SU-DHL-6 (cell line): ENCODE data around the gene MCM9.

Source experiments
- CTCF ChIP-seq: fragments of 200-600 bp; sonication (generic); IDR thresholded peaks from one replicate; pipeline ENCODE4 v1.5.1; 2017; ENCODE audit warnings: antibody characterized with exemption, mild to moderate bottlenecking, low read length, moderate library complexity; ENCODE audit not compliant: insufficient read depth, poor library complexity, severe bottlenecking
- EZH2phosphoT487 ChIP-seq: fragments of 200-600 bp; sonication (generic), shearing (Covaris generic); conservative IDR thresholded peaks from 2 replicates; pipeline ENCODE4 v1.6.1; 2018; ENCODE audit warnings: mild to moderate bottlenecking, antibody characterized with exemption, low read length, moderate library complexity, mixed read lengths

- TF ChIP-seq CTCF (no peak), EZH2phosphoT487 (no peak)
Measured at GRCh38 chr6:118787724-118788423, 147.1 kb downstream of the MCM9 start.
